SH-SY5Y (cell line): ENCODE measurements around the gene TSPEAR.

Source experiments
- GATA2 ChIP-seq: IDR thresholded peaks from 2 replicates; pipeline ENCODE4 v1.6.1; 2011; ENCODE audit warnings: mild to moderate bottlenecking, low read depth, low read length
- GATA3 ChIP-seq: IDR thresholded peaks from 2 replicates; pipeline ENCODE4 v1.6.1; 2011; ENCODE audit warnings: low read depth, mild to moderate bottlenecking, low read length, moderate library complexity

- TF ChIP-seq GATA2 (no peak), GATA3 (no peak)
Measured at GRCh38 chr21:44647222-44647552, 64.2 kb downstream of the TSPEAR start.
